Measurements from ENCODE around the gene MOB1A. TPM values are rescaled to one million over a fixed set of nuclear protein-coding genes. Genes with fewer than 3 reads are reported as not detected.
"Not testable (repeated sequence)": the region's sequence is repeated elsewhere in the genome, so short reads cannot be mapped to it uniquely, and the experiment has no call there.

The MOB1A gene
- total RNA-seq, 2 donors from 2014 or later = 121 to 135 TPM

GRCh38 chr2:74191596-74192380 is 13.1 kb upstream of the MOB1A start:
- H3K36me3 Mint-ChIP-seq (ENCODE audit: insufficient read depth in 2 of 2) = no peaks in the 10 kb centered on the region
- no peak for ATAC-seq (replicated peaks in 1 of 2)
- H3K9me3 Mint-ChIP-seq = no peaks in the 10 kb centered on the region
- H3K4me1 Mint-ChIP-seq (ENCODE audit: low read depth) = peaks cover 13% of the 10 kb centered on the region
- no peak overlapping the region for H3K27ac Mint-ChIP-seq
- no peak overlapping the region for H3K4me3 Mint-ChIP-seq
- peaks cover 6% of the 10 kb centered on the region for H3K27me3 Mint-ChIP-seq (ENCODE audit: low read depth)
- no peak for DNase-seq

GRCh38 chr2:74188696-74189095 is 10.0 kb upstream of the MOB1A start:
- Mint-ChIP-seq H3K36me3 (ENCODE audit: insufficient read depth in 2 of 2) (peaks cover 0 to 2% of the 10 kb centered on the region in 2 donors), H3K27me3 (ENCODE audit: low read depth) (peaks cover 6% of the 10 kb centered on the region), H3K4me3 (no peak overlapping the region), H3K27ac (no peak overlapping the region), H3K9me3 (no peaks in the 10 kb centered on the region), H3K4me1 (ENCODE audit: low read depth) (peaks cover 34% of the 10 kb centered on the region)
- ATAC-seq (replicated peaks in 1 of 2) (no peak), DNase-seq (no peak)

- no peak for ATAC-seq (replicated peaks in 1 of 2)
- Mint-ChIP-seq H3K9me3 (no peaks in the 10 kb centered on the region), H3K4me3 (no peak overlapping the region), H3K27ac (no peak overlapping the region), H3K36me3 (ENCODE audit: insufficient read depth in 2 of 2) (peaks cover 0 to 2% of the 10 kb centered on the region in 2 donors), H3K4me1 (ENCODE audit: low read depth) (peaks cover 35% of the 10 kb centered on the region), H3K27me3 (ENCODE audit: low read depth) (peaks cover 6% of the 10 kb centered on the region)
- no peak for DNase-seq
Observed at GRCh38 chr2:74188018-74188601, 9.4 kb upstream of the MOB1A start.

- DNase-seq; H3K36me3 Mint-ChIP-seq (ENCODE audit: insufficient read depth in 2 of 2); H3K9me3 Mint-ChIP-seq; H3K27me3 Mint-ChIP-seq (ENCODE audit: low read depth); ATAC-seq (replicated peaks in 1 of 2): not testable (repeated sequence)
- Mint-ChIP-seq H3K27ac (peak overlapping the region; percentile 29), H3K4me1 (ENCODE audit: low read depth) (peaks cover 40% of the 10 kb centered on the region), H3K4me3 (peak overlapping the region in 1 of 2 donors; percentile 42)
Observed at GRCh38 chr2:74186706-74187105, 8.0 kb upstream of the MOB1A start.

- Mint-ChIP-seq H3K4me1 (ENCODE audit: low read depth) (peaks cover 44% of the 10 kb centered on the region), H3K4me3 (peak overlapping the region; percentile 42 to 60), H3K27ac (peak overlapping the region; percentile 73), H3K27me3 (ENCODE audit: low read depth) (peaks cover 3% of the 10 kb centered on the region), H3K9me3 (no peaks in the 10 kb centered on the region), H3K36me3 (ENCODE audit: insufficient read depth in 2 of 2) (peaks cover 0 to 2% of the 10 kb centered on the region in 2 donors)
- ATAC-seq (replicated peaks in 1 of 2) (peak; percentile 98), DNase-seq (peak; percentile 68 to 73)
Observed at GRCh38 chr2:74186038-74186437, 7.4 kb upstream of the MOB1A start.

- no peak for ATAC-seq (replicated peaks in 1 of 2)
- Mint-ChIP-seq H3K27me3 (ENCODE audit: low read depth) (no peaks in the 10 kb centered on the region), H3K9me3 (no peaks in the 10 kb centered on the region), H3K4me1 (ENCODE audit: low read depth) (peaks cover 46% of the 10 kb centered on the region), H3K27ac (no peak overlapping the region), H3K4me3 (no peak overlapping the region), H3K36me3 (ENCODE audit: insufficient read depth in 2 of 2) (peaks cover 0 to 2% of the 10 kb centered on the region in 2 donors)
- DNase-seq = no peak
Observed at GRCh38 chr2:74183878-74184277, 5.2 kb upstream of the MOB1A start.

GRCh38 chr2:74181739-74182138 is 3.1 kb upstream of the MOB1A start:
- Mint-ChIP-seq H3K9me3 (no peaks in the 10 kb centered on the region), H3K27ac (peak overlapping the region; percentile 27), H3K36me3 (ENCODE audit: insufficient read depth in 2 of 2) (peaks cover 3 to 7% of the 10 kb centered on the region in 2 donors), H3K4me1 (ENCODE audit: low read depth) (peaks cover 49% of the 10 kb centered on the region), H3K4me3 (peak overlapping the region; percentile 69 to 82), H3K27me3 (ENCODE audit: low read depth) (no peaks in the 10 kb centered on the region)
- ATAC-seq (replicated peaks in 1 of 2) = no peak
- no peak for DNase-seq

GRCh38 chr2:74179063-74179865 is 585 bp upstream of the MOB1A start:
- DNase-seq = no peak
- H3K4me1 Mint-ChIP-seq (ENCODE audit: low read depth) = peaks cover 57% of the 10 kb centered on the region
- ATAC-seq (replicated peaks in 1 of 2) = peak; percentile 7 to 21
- no peaks in the 10 kb centered on the region for H3K27me3 Mint-ChIP-seq (ENCODE audit: low read depth)
- H3K27ac Mint-ChIP-seq = peak overlapping the region; percentile 91
- peaks cover 4 to 22% of the 10 kb centered on the region in 2 donors for H3K36me3 Mint-ChIP-seq (ENCODE audit: insufficient read depth in 2 of 2)
- H3K4me3 Mint-ChIP-seq = peak overlapping the region; percentile 89 to 95
- H3K9me3 Mint-ChIP-seq = no peaks in the 10 kb centered on the region

- Mint-ChIP-seq H3K27ac (peak overlapping the region; percentile 91), H3K4me3 (peak overlapping the region; percentile 89 to 95), H3K4me1 (ENCODE audit: low read depth) (peaks cover 58% of the 10 kb centered on the region), H3K36me3 (ENCODE audit: insufficient read depth in 2 of 2) (peaks cover 4 to 23% of the 10 kb centered on the region in 2 donors), H3K27me3 (ENCODE audit: low read depth) (no peaks in the 10 kb centered on the region), H3K9me3 (no peaks in the 10 kb centered on the region)
- DNase-seq (no peak), ATAC-seq (replicated peaks in 1 of 2) (no peak)
Observed at GRCh38 chr2:74177696-74178095, 983 bp downstream of the MOB1A start.

GRCh38 chr2:74174909-74175308 is 3.8 kb downstream of the MOB1A start:
- DNase-seq (no peak), ATAC-seq (replicated peaks in 1 of 2) (no peak)
- no peaks in the 10 kb centered on the region for H3K27me3 Mint-ChIP-seq (ENCODE audit: low read depth)
- H3K4me3 Mint-ChIP-seq = peak overlapping the region; percentile 89 to 95
- peaks cover 10 to 38% of the 10 kb centered on the region in 2 donors for H3K36me3 Mint-ChIP-seq (ENCODE audit: insufficient read depth in 2 of 2)
- no peaks in the 10 kb centered on the region for H3K9me3 Mint-ChIP-seq
- H3K4me1 Mint-ChIP-seq (ENCODE audit: low read depth) = peaks cover 57% of the 10 kb centered on the region
- H3K27ac Mint-ChIP-seq = peak overlapping the region; percentile 95

GRCh38 chr2:74168739-74169138 is 9.9 kb downstream of the MOB1A start:
- Mint-ChIP-seq H3K27me3 (ENCODE audit: low read depth) (no peaks in the 10 kb centered on the region), H3K27ac (peak overlapping the region; percentile 97), H3K36me3 (ENCODE audit: insufficient read depth in 2 of 2) (peaks cover 20 to 46% of the 10 kb centered on the region in 2 donors), H3K9me3 (no peaks in the 10 kb centered on the region), H3K4me3 (peak overlapping the region in 1 of 2 donors; percentile 79), H3K4me1 (ENCODE audit: low read depth) (peaks cover 42% of the 10 kb centered on the region)
- ATAC-seq (replicated peaks in 1 of 2) = peak; percentile 65 to 79
- no peak for DNase-seq

GRCh38 chr2:74164761-74165160 is 13.9 kb downstream of the MOB1A start:
- Mint-ChIP-seq H3K4me1 (ENCODE audit: low read depth) (peaks cover 32% of the 10 kb centered on the region), H3K27me3 (ENCODE audit: low read depth) (no peaks in the 10 kb centered on the region), H3K9me3 (no peaks in the 10 kb centered on the region), H3K36me3 (ENCODE audit: insufficient read depth in 2 of 2) (peaks cover 15 to 48% of the 10 kb centered on the region in 2 donors), H3K4me3 (no peak overlapping the region), H3K27ac (no peak overlapping the region)
- DNase-seq = no peak
- no peak for ATAC-seq (replicated peaks in 1 of 2)

GRCh38 chr2:74162951-74163350 is 15.7 kb downstream of the MOB1A start:
- no peak for ATAC-seq (replicated peaks in 1 of 2)
- H3K9me3 Mint-ChIP-seq = no peaks in the 10 kb centered on the region
- no peak overlapping the region for H3K4me3 Mint-ChIP-seq
- H3K4me1 Mint-ChIP-seq (ENCODE audit: low read depth) = peaks cover 16% of the 10 kb centered on the region
- peak overlapping the region; percentile 31 for H3K27ac Mint-ChIP-seq
- H3K27me3 Mint-ChIP-seq (ENCODE audit: low read depth) = no peaks in the 10 kb centered on the region
- DNase-seq = no peak
- peaks cover 12 to 49% of the 10 kb centered on the region in 2 donors for H3K36me3 Mint-ChIP-seq (ENCODE audit: insufficient read depth in 2 of 2)

Data from activated T-cell treated with anti-CD3 and anti-CD28 coated beads, Interleukin-2, amount 50 U/mL, for 72 hours (primary cell).